HG02759 (cell line): Measurements from ENCODE around the gene DOCK9.

Experiments
- ATAC-seq: cut with Tn5 transposase; IDR thresholded peaks from one replicate; pipeline ENCODE4 v1.9.1; 2021; ENCODE audit warnings: mild to moderate bottlenecking, moderate library complexity; ENCODE audit not compliant: unreplicated experiment

DOCK9 gene

GRCh38 chr13:98978280-98978679 lies 416 bp upstream of the DOCK9 start:
- ATAC-seq: no peak

- no peak for ATAC-seq
These were observed 923 bp downstream of the DOCK9 start for GRCh38 chr13:98976941-98977340.

- ATAC-seq: no peak
These were observed 1.5 kb downstream of the DOCK9 start for GRCh38 chr13:98976338-98976737.

- no peak for ATAC-seq
These were observed 2.0 kb downstream of the DOCK9 start for GRCh38 chr13:98975822-98976261.

GRCh38 chr13:98974053-98974452 lies 3.8 kb downstream of the DOCK9 start:
- ATAC-seq: no peak

- no peak for ATAC-seq
These were observed 5.2 kb downstream of the DOCK9 start for GRCh38 chr13:98972627-98973026.

GRCh38 chr13:98972059-98972458 lies 5.8 kb downstream of the DOCK9 start:
- ATAC-seq: no peak

GRCh38 chr13:98970330-98970729 lies 7.5 kb downstream of the DOCK9 start:
- no peak for ATAC-seq

GRCh38 chr13:98967491-98967890 lies 10.4 kb downstream of the DOCK9 start:
- ATAC-seq: no peak

- ATAC-seq: no peak
These were observed 11.8 kb downstream of the DOCK9 start for GRCh38 chr13:98966019-98966418.

- ATAC-seq: no peak
These were observed 12.5 kb downstream of the DOCK9 start for GRCh38 chr13:98965325-98965724.

- ATAC-seq: no peak
These were observed 13.9 kb downstream of the DOCK9 start for GRCh38 chr13:98963917-98964316.

- no peak for ATAC-seq
These were observed 14.8 kb downstream of the DOCK9 start for GRCh38 chr13:98962901-98963590.

- ATAC-seq: no peak
These were observed 16.3 kb downstream of the DOCK9 start for GRCh38 chr13:98961503-98962105.

GRCh38 chr13:98960606-98961502 lies 17.0 kb downstream of the DOCK9 start:
- no peak for ATAC-seq

GRCh38 chr13:98959786-98960605 lies 17.9 kb downstream of the DOCK9 start:
- no peak for ATAC-seq

GRCh38 chr13:98959291-98959690 lies 18.6 kb downstream of the DOCK9 start:
- no peak for ATAC-seq

- ATAC-seq: no peak
These were observed 19.4 kb downstream of the DOCK9 start for GRCh38 chr13:98958443-98958794.

- ATAC-seq: no peak
These were observed 20.0 kb downstream of the DOCK9 start for GRCh38 chr13:98957731-98958442.

GRCh38 chr13:98955336-98955735 lies 22.5 kb downstream of the DOCK9 start:
- ATAC-seq: no peak
